ENCODE data around the gene CEP85L.

The CEP85L gene

DNA sequence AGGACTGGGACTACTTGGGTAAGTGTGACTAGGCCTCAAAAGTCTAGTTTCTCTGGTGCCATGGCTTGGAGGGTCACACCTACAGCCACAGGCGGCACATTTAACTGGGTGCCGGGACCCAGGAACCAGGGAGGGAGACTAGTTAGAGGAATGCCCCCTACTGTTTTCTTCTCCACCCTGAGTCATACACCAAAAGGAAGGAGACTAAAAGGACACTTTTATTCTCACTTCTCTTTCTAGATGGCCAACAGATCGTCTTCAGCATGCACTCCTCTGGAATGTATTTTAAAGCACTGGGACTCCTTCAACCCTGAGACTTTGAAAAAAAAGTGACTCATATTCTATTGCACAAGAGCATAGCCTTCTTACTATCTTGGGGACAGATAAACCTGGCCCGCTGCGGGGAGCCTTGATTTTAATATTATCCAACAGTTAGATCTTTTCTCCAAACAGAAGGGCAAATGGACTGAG lies 69.9 kb downstream of the CEP85L start:
- Mint-ChIP-seq H3K4me1 (peaks cover 11% of the 10 kb centered on the region), H3K9me3 (peaks cover 42% of the 10 kb centered on the region), H3K27me3 (ENCODE audit: low read depth, poor library complexity) (no peaks in the 10 kb centered on the region), H3K4me3 (no peak overlapping the region), H3K36me3 (ENCODE audit: low read depth) (peaks cover 37% of the 10 kb centered on the region), H3K27ac (no peak overlapping the region)
- TF ChIP-seq, protein P1, sequence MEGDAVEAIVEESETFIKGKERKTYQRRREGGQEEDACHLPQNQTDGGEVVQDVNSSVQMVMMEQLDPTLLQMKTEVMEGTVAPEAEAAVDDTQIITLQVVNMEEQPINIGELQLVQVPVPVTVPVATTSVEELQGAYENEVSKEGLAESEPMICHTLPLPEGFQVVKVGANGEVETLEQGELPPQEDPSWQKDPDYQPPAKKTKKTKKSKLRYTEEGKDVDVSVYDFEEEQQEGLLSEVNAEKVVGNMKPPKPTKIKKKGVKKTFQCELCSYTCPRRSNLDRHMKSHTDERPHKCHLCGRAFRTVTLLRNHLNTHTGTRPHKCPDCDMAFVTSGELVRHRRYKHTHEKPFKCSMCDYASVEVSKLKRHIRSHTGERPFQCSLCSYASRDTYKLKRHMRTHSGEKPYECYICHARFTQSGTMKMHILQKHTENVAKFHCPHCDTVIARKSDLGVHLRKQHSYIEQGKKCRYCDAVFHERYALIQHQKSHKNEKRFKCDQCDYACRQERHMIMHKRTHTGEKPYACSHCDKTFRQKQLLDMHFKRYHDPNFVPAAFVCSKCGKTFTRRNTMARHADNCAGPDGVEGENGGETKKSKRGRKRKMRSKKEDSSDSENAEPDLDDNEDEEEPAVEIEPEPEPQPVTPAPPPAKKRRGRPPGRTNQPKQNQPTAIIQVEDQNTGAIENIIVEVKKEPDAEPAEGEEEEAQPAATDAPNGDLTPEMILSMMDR (IDR thresholded peaks at IDR 0.05) = no peak
- no peak for DNase-seq

DNA sequence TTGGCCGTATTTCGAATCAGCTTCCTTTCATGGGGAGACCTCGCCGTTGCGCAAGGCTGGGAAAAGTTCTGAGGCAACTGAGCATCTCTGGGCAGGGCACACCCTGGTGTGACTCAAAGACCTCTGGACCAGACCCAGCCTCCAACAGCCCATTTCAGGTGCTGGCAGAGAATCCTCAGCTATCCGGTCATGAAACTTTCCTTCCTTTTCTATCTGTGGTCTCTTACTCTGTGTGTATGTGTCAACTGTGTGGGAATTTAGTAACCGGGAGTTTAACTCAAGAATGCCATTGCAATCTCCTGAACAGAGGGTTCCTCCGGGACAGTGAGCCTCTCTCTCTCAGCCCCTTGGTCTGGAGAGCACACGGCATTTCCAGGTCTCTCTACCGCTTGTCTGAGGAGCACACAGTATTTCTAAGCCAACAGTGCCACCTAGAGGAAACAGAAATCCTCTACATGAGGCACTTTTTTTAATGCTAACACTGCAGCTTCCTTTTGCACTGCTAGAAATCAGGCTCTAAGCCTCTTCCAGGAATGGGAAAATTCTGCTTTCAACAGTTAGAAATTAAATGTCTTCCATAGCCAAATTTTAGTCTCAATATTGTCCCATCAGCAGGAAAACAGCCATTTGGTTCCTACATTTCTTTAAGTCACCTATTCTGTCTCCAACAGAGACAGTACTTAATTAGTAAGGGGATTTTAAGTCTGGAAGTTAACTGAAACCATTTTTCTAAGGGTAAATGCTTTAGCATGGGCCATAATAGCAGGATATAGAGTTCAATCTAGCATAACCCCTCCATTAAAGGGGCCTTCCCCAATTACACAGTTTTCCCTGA lies 70.6 kb downstream of the CEP85L start:
- peaks cover 49% of the 10 kb centered on the region for H3K9me3 Mint-ChIP-seq
- TF ChIP-seq, protein P1 (IDR thresholded peaks at IDR 0.05) = peak; percentile 69
- no peaks in the 10 kb centered on the region for H3K27me3 Mint-ChIP-seq (ENCODE audit: low read depth, poor library complexity)
- no peak overlapping the region for H3K27ac Mint-ChIP-seq
- H3K36me3 Mint-ChIP-seq (ENCODE audit: low read depth) = peaks cover 44% of the 10 kb centered on the region
- peak; percentile 36 for DNase-seq
- H3K4me3 Mint-ChIP-seq = no peak overlapping the region
- peaks cover 11% of the 10 kb centered on the region for H3K4me1 Mint-ChIP-seq

DNA sequence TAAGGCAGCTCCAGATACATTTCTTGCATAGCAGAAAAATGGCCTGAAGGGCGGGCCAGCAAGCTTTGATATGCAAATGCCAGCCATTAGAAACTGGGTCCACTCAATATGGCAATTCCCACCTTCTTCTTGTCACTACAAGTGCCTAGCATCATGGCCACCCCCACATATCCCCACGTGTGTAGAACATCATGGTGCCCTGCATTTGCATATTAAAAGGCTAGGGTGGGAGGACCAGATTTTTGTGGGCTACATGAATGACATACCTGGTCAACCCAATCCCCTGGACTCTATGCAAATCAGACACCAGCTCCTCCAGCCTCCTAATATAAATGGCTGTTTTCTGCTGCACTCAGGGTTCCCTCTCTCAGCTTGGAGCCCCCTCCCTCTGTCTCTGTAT lies 71.6 kb downstream of the CEP85L start:
- Mint-ChIP-seq H3K36me3 (ENCODE audit: low read depth) (peaks cover 54% of the 10 kb centered on the region), H3K27ac (peak overlapping the region; percentile 17), H3K4me1 (peaks cover 15% of the 10 kb centered on the region), H3K4me3 (no peak overlapping the region), H3K9me3 (peaks cover 59% of the 10 kb centered on the region), H3K27me3 (ENCODE audit: low read depth, poor library complexity) (no peaks in the 10 kb centered on the region)
- DNase-seq = no peak
- TF ChIP-seq, protein P1 (IDR thresholded peaks at IDR 0.05) = no peak

DNA sequence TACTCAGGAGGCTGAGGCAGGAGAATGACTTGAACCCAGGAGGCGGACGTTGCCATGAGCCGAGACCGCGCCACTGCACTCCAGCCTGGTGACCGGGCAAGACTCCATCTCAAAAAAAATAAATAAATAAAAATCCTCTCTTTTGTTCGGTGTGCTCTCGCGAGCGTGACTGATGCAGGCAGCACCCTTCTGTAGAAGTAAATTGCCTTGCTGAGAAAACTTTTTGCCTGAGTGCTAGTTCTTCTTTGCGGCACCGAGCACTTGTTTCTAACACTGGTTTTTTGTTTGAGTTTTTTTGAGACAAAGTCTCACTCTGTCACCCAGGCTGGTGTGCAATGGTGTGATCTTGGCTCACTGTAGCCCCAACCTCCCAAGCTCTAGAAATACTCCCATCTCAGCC lies 72.8 kb downstream of the CEP85L start:
- no peak for DNase-seq
- TF ChIP-seq, protein P1 (IDR thresholded peaks at IDR 0.05) = no peak
- H3K36me3 Mint-ChIP-seq (ENCODE audit: low read depth) = peaks cover 65% of the 10 kb centered on the region
- H3K27me3 Mint-ChIP-seq (ENCODE audit: low read depth, poor library complexity) = no peaks in the 10 kb centered on the region
- peaks cover 26% of the 10 kb centered on the region for H3K4me1 Mint-ChIP-seq
- peaks cover 69% of the 10 kb centered on the region for H3K9me3 Mint-ChIP-seq
- H3K4me3 Mint-ChIP-seq = no peak overlapping the region
- H3K27ac Mint-ChIP-seq = no peak overlapping the region

DNA sequence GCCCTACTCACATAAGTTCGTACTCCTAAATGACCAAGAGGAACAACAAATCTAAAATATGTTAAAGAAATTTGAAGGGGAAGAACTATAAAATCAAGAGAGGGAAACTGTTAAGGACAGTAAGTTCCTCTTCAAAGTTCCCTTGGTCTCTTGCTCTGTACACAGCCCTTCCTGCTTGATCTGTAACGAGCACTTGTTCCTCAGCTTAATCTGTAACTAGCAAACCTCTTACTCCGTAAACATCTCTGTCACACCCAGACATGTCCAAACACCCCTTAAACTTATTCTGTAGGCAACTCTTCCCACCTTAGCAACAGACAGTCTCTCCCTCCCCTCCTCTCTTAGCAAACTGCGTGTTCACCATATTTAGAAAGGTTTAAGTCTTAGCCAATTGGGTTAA lies 73.4 kb downstream of the CEP85L start:
- H3K27ac Mint-ChIP-seq = no peak overlapping the region

More for the DNA sequence above, 73.4 kb downstream of the CEP85L start:
- Mint-ChIP-seq H3K4me1 (peaks cover 26% of the 10 kb centered on the region), H3K4me3 (no peak overlapping the region), H3K27me3 (ENCODE audit: low read depth, poor library complexity) (no peaks in the 10 kb centered on the region), H3K36me3 (ENCODE audit: low read depth) (peaks cover 65% of the 10 kb centered on the region), H3K9me3 (peaks cover 73% of the 10 kb centered on the region)
- TF ChIP-seq, protein P1 (IDR thresholded peaks at IDR 0.05) = no peak
- DNase-seq = no peak

Measured in nephron progenitor cell (in vitro differentiated cells).